ENCODE measurements around the gene COLQ.

The COLQ gene

GRCh38 chr3:15505479-15506165, 15.9 kb downstream of the COLQ start:
- no peaks in the 10 kb centered on the region for H3K27me3 ChIP-seq (ENCODE audit: control insufficient read depth, insufficient read depth, low read length)
- H3K4me1 ChIP-seq (ENCODE audit: control insufficient read depth, insufficient read depth, low read length) = no peaks in the 10 kb centered on the region
- H3K4me3 ChIP-seq (ENCODE audit: low read depth, low read length) = no peak overlapping the region
- H3K9ac ChIP-seq (ENCODE audit: low read length) = no peak overlapping the region
- no peaks in the 10 kb centered on the region for H3K9me3 ChIP-seq (ENCODE audit: control insufficient read depth, insufficient read depth, low read depth, low read length)
- H3K36me3 ChIP-seq (ENCODE audit: control insufficient read depth, insufficient read depth, low read length) = no peaks in the 10 kb centered on the region
- no peak overlapping the region for H3K27ac ChIP-seq (ENCODE audit: low read depth, low read length)

GRCh38 chr3:15502616-15503015, 18.9 kb downstream of the COLQ start:
- no peak overlapping the region for H3K9ac ChIP-seq (ENCODE audit: low read length)
- no peak overlapping the region for H3K4me3 ChIP-seq (ENCODE audit: low read depth, low read length)
- H3K9me3 ChIP-seq (ENCODE audit: control insufficient read depth, insufficient read depth, low read depth, low read length) = no peaks in the 10 kb centered on the region
- H3K4me1 ChIP-seq (ENCODE audit: control insufficient read depth, insufficient read depth, low read length) = peaks cover 10% of the 10 kb centered on the region; the same call in 1 of the 2 replicates
- no peak overlapping the region for H3K27ac ChIP-seq (ENCODE audit: low read depth, low read length)
- H3K36me3 ChIP-seq (ENCODE audit: control insufficient read depth, insufficient read depth, low read length) = no peaks in the 10 kb centered on the region
- H3K27me3 ChIP-seq (ENCODE audit: control insufficient read depth, insufficient read depth, low read length) = no peaks in the 10 kb centered on the region

- Histone ChIP-seq H3K4me3 (ENCODE audit: low read depth, low read length) (no peak overlapping the region), H3K4me1 (ENCODE audit: control insufficient read depth, insufficient read depth, low read length) (peaks cover 16% of the 10 kb centered on the region; the same call in 1 of the 2 replicates), H3K27ac (ENCODE audit: low read depth, low read length) (no peak overlapping the region), H3K36me3 (ENCODE audit: control insufficient read depth, insufficient read depth, low read length) (no peaks in the 10 kb centered on the region), H3K27me3 (ENCODE audit: control insufficient read depth, insufficient read depth, low read length) (no peaks in the 10 kb centered on the region), H3K9me3 (ENCODE audit: control insufficient read depth, insufficient read depth, low read depth, low read length) (no peaks in the 10 kb centered on the region), H3K9ac (ENCODE audit: low read length) (no peak overlapping the region)
Measured at GRCh38 chr3:15501126-15501525, 20.4 kb downstream of the COLQ start.

- no peak overlapping the region for H3K9ac ChIP-seq (ENCODE audit: low read length)
- peaks cover 23% of the 10 kb centered on the region; the same call in 1 of the 2 replicates for H3K4me1 ChIP-seq (ENCODE audit: control insufficient read depth, insufficient read depth, low read length)
- H3K36me3 ChIP-seq (ENCODE audit: control insufficient read depth, insufficient read depth, low read length) = no peaks in the 10 kb centered on the region
- H3K27ac ChIP-seq (ENCODE audit: low read depth, low read length) = no peak overlapping the region
- H3K4me3 ChIP-seq (ENCODE audit: low read depth, low read length) = no peak overlapping the region
- no peaks in the 10 kb centered on the region for H3K9me3 ChIP-seq (ENCODE audit: control insufficient read depth, insufficient read depth, low read depth, low read length)
- no peaks in the 10 kb centered on the region for H3K27me3 ChIP-seq (ENCODE audit: control insufficient read depth, insufficient read depth, low read length)
Measured at GRCh38 chr3:15500107-15500724, 21.3 kb downstream of the COLQ start.

- Histone ChIP-seq H3K27me3 (ENCODE audit: control insufficient read depth, insufficient read depth, low read length) (no peaks in the 10 kb centered on the region), H3K9me3 (ENCODE audit: control insufficient read depth, insufficient read depth, low read depth, low read length) (no peaks in the 10 kb centered on the region), H3K27ac (ENCODE audit: low read depth, low read length) (no peak overlapping the region), H3K4me3 (ENCODE audit: low read depth, low read length) (no peak overlapping the region), H3K9ac (ENCODE audit: low read length) (no peak overlapping the region), H3K36me3 (ENCODE audit: control insufficient read depth, insufficient read depth, low read length) (no peaks in the 10 kb centered on the region), H3K4me1 (ENCODE audit: control insufficient read depth, insufficient read depth, low read length) (peaks cover 23% of the 10 kb centered on the region; the same call in 1 of the 2 replicates)
Measured at GRCh38 chr3:15499536-15499935, 22.0 kb downstream of the COLQ start.

GRCh38 chr3:15498431-15499214, 22.9 kb downstream of the COLQ start:
- Histone ChIP-seq H3K9me3 (ENCODE audit: control insufficient read depth, insufficient read depth, low read depth, low read length) (no peaks in the 10 kb centered on the region), H3K27ac (ENCODE audit: low read depth, low read length) (no peak overlapping the region), H3K4me1 (ENCODE audit: control insufficient read depth, insufficient read depth, low read length) (peaks cover 23% of the 10 kb centered on the region; the same call in 1 of the 2 replicates), H3K27me3 (ENCODE audit: control insufficient read depth, insufficient read depth, low read length) (no peaks in the 10 kb centered on the region), H3K4me3 (ENCODE audit: low read depth, low read length) (no peak overlapping the region), H3K9ac (ENCODE audit: low read length) (no peak overlapping the region), H3K36me3 (ENCODE audit: control insufficient read depth, insufficient read depth, low read length) (no peaks in the 10 kb centered on the region)

GRCh38 chr3:15497964-15498363, 23.5 kb downstream of the COLQ start:
- H3K4me1 ChIP-seq (ENCODE audit: control insufficient read depth, insufficient read depth, low read length) = peaks cover 23% of the 10 kb centered on the region; the same call in 1 of the 2 replicates
- no peaks in the 10 kb centered on the region for H3K27me3 ChIP-seq (ENCODE audit: control insufficient read depth, insufficient read depth, low read length)
- no peaks in the 10 kb centered on the region for H3K36me3 ChIP-seq (ENCODE audit: control insufficient read depth, insufficient read depth, low read length)
- H3K9me3 ChIP-seq (ENCODE audit: control insufficient read depth, insufficient read depth, low read depth, low read length) = no peaks in the 10 kb centered on the region
- H3K9ac ChIP-seq (ENCODE audit: low read length) = no peak overlapping the region
- no peak overlapping the region for H3K27ac ChIP-seq (ENCODE audit: low read depth, low read length)
- H3K4me3 ChIP-seq (ENCODE audit: low read depth, low read length) = no peak overlapping the region

GRCh38 chr3:15496341-15496664, 25.2 kb downstream of the COLQ start:
- Histone ChIP-seq H3K27ac (ENCODE audit: low read depth, low read length) (no peak overlapping the region), H3K9me3 (ENCODE audit: control insufficient read depth, insufficient read depth, low read depth, low read length) (no peaks in the 10 kb centered on the region), H3K9ac (ENCODE audit: low read length) (no peak overlapping the region), H3K36me3 (ENCODE audit: control insufficient read depth, insufficient read depth, low read length) (no peaks in the 10 kb centered on the region), H3K4me3 (ENCODE audit: low read depth, low read length) (no peak overlapping the region), H3K27me3 (ENCODE audit: control insufficient read depth, insufficient read depth, low read length) (no peaks in the 10 kb centered on the region), H3K4me1 (ENCODE audit: control insufficient read depth, insufficient read depth, low read length) (peaks cover 23% of the 10 kb centered on the region; the same call in 1 of the 2 replicates)

- peaks cover 23% of the 10 kb centered on the region; the same call in 1 of the 2 replicates for H3K4me1 ChIP-seq (ENCODE audit: control insufficient read depth, insufficient read depth, low read length)
- H3K36me3 ChIP-seq (ENCODE audit: control insufficient read depth, insufficient read depth, low read length) = no peaks in the 10 kb centered on the region
- no peaks in the 10 kb centered on the region for H3K9me3 ChIP-seq (ENCODE audit: control insufficient read depth, insufficient read depth, low read depth, low read length)
- no peak overlapping the region for H3K4me3 ChIP-seq (ENCODE audit: low read depth, low read length)
- no peak overlapping the region for H3K9ac ChIP-seq (ENCODE audit: low read length)
- H3K27ac ChIP-seq (ENCODE audit: low read depth, low read length) = no peak overlapping the region
- no peaks in the 10 kb centered on the region for H3K27me3 ChIP-seq (ENCODE audit: control insufficient read depth, insufficient read depth, low read length)
Measured at GRCh38 chr3:15495461-15496340, 25.8 kb downstream of the COLQ start.

- H3K36me3 ChIP-seq (ENCODE audit: control insufficient read depth, insufficient read depth, low read length) = no peaks in the 10 kb centered on the region
- no peaks in the 10 kb centered on the region for H3K27me3 ChIP-seq (ENCODE audit: control insufficient read depth, insufficient read depth, low read length)
Measured at GRCh38 chr3:15493436-15493835, 28.1 kb downstream of the COLQ start.

More at GRCh38 chr3:15493436-15493835, 28.1 kb downstream of the COLQ start:
- H3K4me1 ChIP-seq (ENCODE audit: control insufficient read depth, insufficient read depth, low read length) = peaks cover 15% of the 10 kb centered on the region; the same call in 1 of the 2 replicates
- no peaks in the 10 kb centered on the region for H3K9me3 ChIP-seq (ENCODE audit: control insufficient read depth, insufficient read depth, low read depth, low read length)
- H3K9ac ChIP-seq (ENCODE audit: low read length) = no peak overlapping the region
- no peak overlapping the region for H3K4me3 ChIP-seq (ENCODE audit: low read depth, low read length)
- H3K27ac ChIP-seq (ENCODE audit: low read depth, low read length) = no peak overlapping the region

All from HUES6 (cell line).